Fibroblast of skin of left biceps (primary cell): ENCODE data around the gene COL3A1.

Experiments
- DNase-seq, 2 experiments: peaks; one replicate each; pipeline ENCODE4 v3.0.0-alpha.2; 2013; ENCODE audit warnings: low read depth in 2 of 2

Gene COL3A1

GRCh38 chr2:188974164-188974563, at the start of gene COL3A1:
Gene COL3A1, plus strand, starts transcription at chr2:188974373. Its CDS starts 117 bp downstream, at chr2:188974490.
- DNase-seq: peak; percentile 83 to 86

GRCh38 chr2:188928643-188929042, 45.5 kb upstream of the COL3A1 start:
- no peak for DNase-seq

GRCh38 chr2:188931361-188931760, 42.8 kb upstream of the COL3A1 start:
- DNase-seq: peak in 1 of 2 experiments; percentile 17

GRCh38 chr2:188937228-188938220, 36.6 kb upstream of the COL3A1 start:
- peak; percentile 45 to 61 for DNase-seq

GRCh38 chr2:188940171-188940570, 34.0 kb upstream of the COL3A1 start:
- no peak for DNase-seq

- no peak for DNase-seq
Measured at GRCh38 chr2:188944442-188944841, 29.7 kb upstream of the COL3A1 start.

- no peak for DNase-seq
Measured at GRCh38 chr2:188949046-188949818, 24.9 kb upstream of the COL3A1 start.

GRCh38 chr2:188952901-188953300, 21.3 kb upstream of the COL3A1 start:
- no peak for DNase-seq

GRCh38 chr2:188956290-188956689, 17.9 kb upstream of the COL3A1 start:
- DNase-seq: no peak

GRCh38 chr2:188956961-188957360, 17.2 kb upstream of the COL3A1 start:
- no peak for DNase-seq

- DNase-seq: no peak
Measured at GRCh38 chr2:188957646-188958045, 16.5 kb upstream of the COL3A1 start.

- no peak for DNase-seq
Measured at GRCh38 chr2:188963741-188964140, 10.4 kb upstream of the COL3A1 start.

GRCh38 chr2:188964976-188965546, 9.1 kb upstream of the COL3A1 start:
- no peak for DNase-seq

- no peak for DNase-seq
Measured at GRCh38 chr2:188965563-188965962, 8.6 kb upstream of the COL3A1 start.

- DNase-seq: no peak
Measured at GRCh38 chr2:188966079-188966571, 8.0 kb upstream of the COL3A1 start.

GRCh38 chr2:188966728-188967440, 7.3 kb upstream of the COL3A1 start:
- no peak for DNase-seq

- DNase-seq: peak; percentile 63 to 69
Measured at GRCh38 chr2:188969236-188969635, 4.9 kb upstream of the COL3A1 start.

- no peak for DNase-seq
Measured at GRCh38 chr2:188969651-188970050, 4.5 kb upstream of the COL3A1 start.

- DNase-seq: no peak
Measured at GRCh38 chr2:188970211-188970610, 4.0 kb upstream of the COL3A1 start.

- no peak for DNase-seq
Measured at GRCh38 chr2:188971432-188971861, 2.7 kb upstream of the COL3A1 start.

GRCh38 chr2:188973641-188974040, 532 bp upstream of the COL3A1 start:
- DNase-seq: no peak
